OCI-LY7 (cell line): ENCODE data around the gene SRGAP2.
"Not testable (repeated sequence)": the region's sequence is repeated elsewhere in the genome, so short reads cannot be mapped to it uniquely, and the experiment has no call there.

ENCODE experiments used
- CTCF ChIP-seq: fragments of 200-600 bp; sonication (generic); conservative IDR thresholded peaks from 2 replicates; pipeline ENCODE4 v1.5.1; 2014; ENCODE audit warnings: mild to moderate bottlenecking, antibody characterized with exemption, low read length, moderate library complexity, mixed read lengths
- EZH2phosphoT487 ChIP-seq: fragments of 200-600 bp; sonication (generic); IDR thresholded peaks from 2 replicates; pipeline ENCODE4 v1.6.1; 2018; ENCODE audit warnings: low read depth, borderline replicate concordance, mild to moderate bottlenecking, mixed run types, antibody characterized with exemption, low read length, moderate library complexity, mixed read lengths

GRCh38 chr1:206231989-206232388 is 28.6 kb downstream of the SRGAP2 start:
- TF ChIP-seq CTCF, EZH2phosphoT487: not testable (repeated sequence)
